Retinal pigment epithelial cell (primary cell): ENCODE results near the gene COG5.
A peak's percentile ranks its signal among the peaks of the same experiment; 100 is the strongest.

ENCODE experiments used
- DNase-seq: peaks from one replicate; pipeline ENCODE4 v3.0.0-alpha.2; 2010; ENCODE audit warnings: low read depth
- H3K4me3 ChIP-seq: 2 replicates; pipeline ENCODE4 v1.5.1; 2011; ENCODE audit warnings: mild to moderate bottlenecking, low read length, control low read depth, moderate library complexity
- TF ChIP-seq, protein P1 (sequence below): conservative IDR thresholded peaks from 2 replicates; pipeline ENCODE4 v1.5.1; 2011; ENCODE audit warnings: low read depth, low read length, control low read depth, inconsistent platforms

COG5 gene

DNA sequence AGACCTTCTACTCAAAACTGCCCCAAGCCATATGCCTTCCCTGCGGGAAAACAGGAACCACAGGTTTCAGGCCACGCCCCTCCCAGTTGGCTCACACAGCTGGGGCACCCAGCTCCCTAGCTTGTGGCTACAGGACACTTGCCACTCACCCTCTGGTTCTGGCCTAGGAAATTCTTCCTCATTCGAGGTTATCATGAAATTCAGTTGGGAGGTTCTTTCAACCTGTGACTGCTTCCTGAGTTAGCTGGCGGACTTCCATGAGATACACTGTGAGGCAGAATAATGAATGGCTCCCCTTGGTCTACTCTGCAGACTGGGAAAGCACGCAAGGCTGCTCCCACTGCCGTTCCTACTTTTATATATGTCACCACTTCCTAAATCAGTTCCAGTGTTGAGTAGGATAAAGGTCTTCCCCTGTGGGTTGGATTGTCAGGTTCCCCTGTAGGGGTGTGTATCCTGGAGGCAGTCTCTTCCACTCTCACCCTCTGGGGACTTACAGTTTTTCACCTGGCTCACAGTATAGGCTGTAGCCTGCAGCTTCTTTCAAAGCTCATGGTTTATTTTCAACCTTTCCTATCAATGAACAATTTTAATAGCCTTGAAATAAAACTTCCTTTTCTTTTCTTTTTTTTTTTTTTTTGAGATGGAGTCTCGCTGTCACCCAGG, 56.9 kb downstream of the COG5 start:
- TF ChIP-seq, protein P1, sequence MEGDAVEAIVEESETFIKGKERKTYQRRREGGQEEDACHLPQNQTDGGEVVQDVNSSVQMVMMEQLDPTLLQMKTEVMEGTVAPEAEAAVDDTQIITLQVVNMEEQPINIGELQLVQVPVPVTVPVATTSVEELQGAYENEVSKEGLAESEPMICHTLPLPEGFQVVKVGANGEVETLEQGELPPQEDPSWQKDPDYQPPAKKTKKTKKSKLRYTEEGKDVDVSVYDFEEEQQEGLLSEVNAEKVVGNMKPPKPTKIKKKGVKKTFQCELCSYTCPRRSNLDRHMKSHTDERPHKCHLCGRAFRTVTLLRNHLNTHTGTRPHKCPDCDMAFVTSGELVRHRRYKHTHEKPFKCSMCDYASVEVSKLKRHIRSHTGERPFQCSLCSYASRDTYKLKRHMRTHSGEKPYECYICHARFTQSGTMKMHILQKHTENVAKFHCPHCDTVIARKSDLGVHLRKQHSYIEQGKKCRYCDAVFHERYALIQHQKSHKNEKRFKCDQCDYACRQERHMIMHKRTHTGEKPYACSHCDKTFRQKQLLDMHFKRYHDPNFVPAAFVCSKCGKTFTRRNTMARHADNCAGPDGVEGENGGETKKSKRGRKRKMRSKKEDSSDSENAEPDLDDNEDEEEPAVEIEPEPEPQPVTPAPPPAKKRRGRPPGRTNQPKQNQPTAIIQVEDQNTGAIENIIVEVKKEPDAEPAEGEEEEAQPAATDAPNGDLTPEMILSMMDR, result no peak
- no peak for DNase-seq
- H3K4me3 ChIP-seq, result no peak overlapping the region

DNA sequence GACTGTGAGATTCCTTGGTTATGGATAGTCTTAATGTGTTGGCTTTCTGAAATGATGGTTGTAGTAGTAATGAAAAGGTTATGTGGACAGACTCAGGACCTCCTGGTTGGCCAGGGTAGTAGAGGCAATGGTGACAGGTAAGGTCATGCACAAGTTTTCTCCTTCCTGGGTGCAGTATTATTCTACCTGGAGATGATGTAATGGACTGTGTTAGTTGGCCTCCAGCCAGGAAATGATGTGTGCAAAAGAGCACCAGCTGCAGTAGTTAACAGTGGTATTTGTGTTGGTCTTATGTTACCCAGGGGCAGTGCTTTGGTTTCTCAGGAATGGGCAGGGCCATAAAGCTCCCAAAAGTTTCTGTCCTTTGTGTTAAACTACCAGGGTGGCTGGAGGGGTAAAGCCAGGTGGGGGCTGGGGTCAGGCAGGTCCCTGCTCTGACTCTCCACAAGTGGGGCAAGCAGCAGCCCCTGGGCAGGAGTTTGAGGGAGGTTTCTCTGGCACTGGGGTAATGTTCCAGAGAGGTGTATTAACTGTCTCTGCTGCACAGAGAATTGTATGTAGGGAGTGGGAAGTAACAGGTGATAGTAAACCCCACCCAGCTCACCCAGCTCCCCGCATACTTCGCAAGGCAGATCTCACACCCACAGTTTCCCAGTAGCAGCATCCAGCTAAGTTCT, 57.6 kb downstream of the COG5 start:
- no peak overlapping the region for H3K4me3 ChIP-seq
- TF ChIP-seq, protein P1, result no peak
- no peak for DNase-seq

DNA sequence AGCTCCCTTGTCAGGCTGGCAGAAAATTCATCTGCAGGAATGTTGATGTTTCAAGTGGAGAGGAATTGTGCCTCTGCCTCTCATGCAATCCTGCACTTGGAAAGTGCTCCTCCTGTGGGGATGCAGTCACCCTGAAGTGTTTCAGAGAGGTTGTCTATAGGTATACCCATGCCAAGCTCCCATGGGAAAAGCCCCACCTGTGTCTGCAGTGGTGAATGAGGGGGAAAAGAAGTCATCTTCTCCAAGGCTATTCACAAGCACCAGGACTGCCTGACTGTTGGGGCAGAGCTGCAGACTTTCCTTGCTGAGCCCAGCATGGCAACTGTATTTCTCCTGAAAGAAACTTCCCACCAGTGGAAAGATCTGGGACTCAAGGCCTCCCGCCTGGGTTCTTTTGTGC, 58.4 kb downstream of the COG5 start:
- no peak for DNase-seq
- no peak overlapping the region for H3K4me3 ChIP-seq
- TF ChIP-seq, protein P1, result no peak

DNA sequence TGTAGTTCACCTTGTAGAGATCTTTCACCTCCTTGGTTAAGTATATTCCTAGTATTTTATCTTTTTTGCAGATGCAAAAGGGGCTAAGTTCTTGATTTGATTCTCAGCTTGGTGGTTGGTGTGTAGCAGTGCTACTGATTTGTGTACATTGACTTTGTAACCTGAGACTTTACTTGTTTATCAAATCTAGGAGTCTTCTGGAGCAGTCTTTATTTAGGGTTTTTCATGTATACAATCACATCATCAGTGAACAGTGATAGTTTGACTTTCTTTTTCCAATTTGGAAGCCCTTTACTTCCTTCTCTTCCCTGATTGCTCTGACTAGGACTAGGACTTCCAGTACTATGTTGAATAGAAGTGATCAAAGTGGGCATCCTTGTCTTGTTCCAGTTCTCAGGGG, 60.0 kb downstream of the COG5 start:
- no peak overlapping the region for H3K4me3 ChIP-seq
- DNase-seq, result no peak
- TF ChIP-seq, protein P1, result no peak

DNA sequence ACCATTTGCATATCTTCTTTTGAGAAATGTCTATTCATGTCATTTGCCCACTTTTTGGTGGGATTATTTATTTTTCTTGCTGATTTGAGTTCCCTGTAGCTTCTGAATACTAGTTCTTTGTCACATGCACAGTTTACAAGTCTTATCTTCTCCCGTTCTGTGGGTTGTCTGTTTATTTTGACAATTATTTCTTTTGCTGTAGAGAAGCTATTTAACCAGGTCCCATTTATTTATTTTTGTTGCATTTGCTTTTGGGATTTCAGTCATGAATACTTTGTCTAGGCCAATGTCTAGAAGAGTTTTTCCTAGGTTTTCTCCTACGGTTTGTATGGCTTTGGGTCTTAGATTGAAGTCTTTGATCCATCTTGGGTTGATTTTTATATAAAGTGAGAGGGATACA, 60.9 kb downstream of the COG5 start:
- TF ChIP-seq, protein P1, result no peak
- no peak for DNase-seq
- no peak overlapping the region for H3K4me3 ChIP-seq

DNA sequence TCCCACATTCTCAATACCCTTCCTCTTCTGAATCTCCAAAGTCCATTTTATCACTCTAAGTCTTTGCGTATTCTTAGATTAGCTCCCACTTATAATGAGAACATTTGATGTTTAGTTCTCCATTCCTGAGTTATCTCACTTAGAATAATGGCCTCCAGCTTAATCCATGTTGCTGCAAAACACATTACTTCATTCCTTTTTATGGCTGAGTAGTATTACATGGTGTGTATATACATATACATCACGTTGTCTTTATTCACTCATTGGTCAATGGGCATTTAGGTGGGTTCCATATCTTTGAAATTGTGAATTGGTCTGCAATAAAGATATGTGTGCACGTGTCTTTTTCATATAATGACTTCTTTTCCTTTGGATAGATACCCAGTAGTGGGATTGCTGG, 61.6 kb downstream of the COG5 start:
- DNase-seq, result no peak
- TF ChIP-seq, protein P1, result no peak
- no peak overlapping the region for H3K4me3 ChIP-seq

DNA sequence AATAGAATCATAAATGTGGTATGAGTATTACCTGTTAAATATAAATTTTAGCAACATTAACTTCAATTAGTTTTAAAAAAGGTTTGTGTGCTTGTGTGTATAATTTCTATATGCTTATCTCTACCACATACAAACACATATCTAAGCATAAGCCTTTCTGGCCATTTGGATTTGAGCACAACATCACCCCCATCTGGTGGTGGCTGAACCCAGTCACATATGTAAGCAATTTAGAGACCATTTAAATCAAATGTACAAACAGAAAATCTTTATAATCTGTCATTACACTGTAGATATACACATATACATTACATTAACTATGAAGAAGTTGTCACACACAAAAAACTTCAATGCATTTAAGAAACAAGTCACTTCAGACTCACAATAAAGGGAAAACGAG, 62.1 kb downstream of the COG5 start:
- TF ChIP-seq, protein P1, result peak; percentile 61
- no peak overlapping the region for H3K4me3 ChIP-seq
- peak; percentile 16 for DNase-seq
